Activated effector memory CD4-positive, alpha-beta T cell treated with anti-CD3 and anti-CD28 coated beads, Interleukin-2, amount 50 U/mL, for 16 hours (primary cell): ENCODE measurements around the gene AP3S2.
A peak's percentile ranks its signal among the peaks of the same experiment; 100 is the strongest.
"Not testable (repeated sequence)": the region's sequence is repeated elsewhere in the genome, so short reads cannot be mapped to it uniquely, and the experiment has no call there.

Source experiments
- DNase-seq: peaks from one replicate; pipeline ENCODE4 v3.0.0-alpha.2; 2020

AP3S2 gene

GRCh38 chr15:89893696-89894447, at the start of gene AP3S2:
Gene AP3S2 (minus strand): TSS chr15:89893994. CDS start chr15:89893949, 45 bp downstream.
- peak; percentile 96 for DNase-seq

- no peak for DNase-seq
Observed at GRCh38 chr15:89939910-89940309, 46.1 kb upstream of the AP3S2 start.

- not testable (repeated sequence) for DNase-seq
Observed at GRCh38 chr15:89939377-89939776, 45.6 kb upstream of the AP3S2 start.

- DNase-seq: no peak
Observed at GRCh38 chr15:89937365-89938350, 43.9 kb upstream of the AP3S2 start.

GRCh38 chr15:89936786-89937265, 43.0 kb upstream of the AP3S2 start:
- no peak for DNase-seq

- no peak for DNase-seq
Observed at GRCh38 chr15:89936051-89936785, 42.4 kb upstream of the AP3S2 start.

- DNase-seq: no peak
Observed at GRCh38 chr15:89932880-89933279, 39.1 kb upstream of the AP3S2 start.

- no peak for DNase-seq
Observed at GRCh38 chr15:89928421-89928820, 34.6 kb upstream of the AP3S2 start.

- no peak for DNase-seq
Observed at GRCh38 chr15:89926158-89926557, 32.4 kb upstream of the AP3S2 start.

GRCh38 chr15:89917442-89918101, 23.8 kb upstream of the AP3S2 start:
- no peak for DNase-seq

- DNase-seq: no peak
Observed at GRCh38 chr15:89916660-89917059, 22.9 kb upstream of the AP3S2 start.

GRCh38 chr15:89912674-89913396, 19.0 kb upstream of the AP3S2 start, which contains the start of gene ARPIN:
Gene ARPIN (minus strand): TSS chr15:89912952. CDS start chr15:89912835, 117 bp downstream.
- no peak for DNase-seq

- no peak for DNase-seq
Observed at GRCh38 chr15:89912145-89912673, 18.4 kb upstream of the AP3S2 start.

GRCh38 chr15:89910891-89911626, 17.3 kb upstream of the AP3S2 start:
- DNase-seq: no peak

- no peak for DNase-seq
Observed at GRCh38 chr15:89909611-89910010, 15.8 kb upstream of the AP3S2 start.

- DNase-seq: no peak
Observed at GRCh38 chr15:89908226-89908625, 14.4 kb upstream of the AP3S2 start.

- no peak for DNase-seq
Observed at GRCh38 chr15:89907289-89907688, 13.5 kb upstream of the AP3S2 start.

GRCh38 chr15:89905846-89906378, 12.1 kb upstream of the AP3S2 start:
- no peak for DNase-seq

- no peak for DNase-seq
Observed at GRCh38 chr15:89904519-89904918, 10.7 kb upstream of the AP3S2 start.

- DNase-seq: no peak
Observed at GRCh38 chr15:89903858-89904130, 10.0 kb upstream of the AP3S2 start.
